Vagina (tissue), 2 donors: ENCODE measurements around the gene MED13L. TPM values are rescaled to one million over a fixed set of nuclear protein-coding genes. Genes with fewer than 3 reads are reported as not detected.

Experiments used
- DNase-seq, 2 donors: peaks; one replicate each; pipeline ENCODE4 v3.0.0-alpha.2; 2017; ENCODE audit errors: extremely low spot score in 2 of 2
- H3K27ac ChIP-seq: fragments of 200-600 bp; sonication (generic); one replicate; pipeline ENCODE4 v1.5.1; 2019
- H3K27me3 ChIP-seq: fragments of 200-600 bp; sonication (generic); one replicate; pipeline ENCODE4 v1.5.1; 2019
- H3K36me3 ChIP-seq, 2 donors: fragments of 200-600 bp; sonication (generic); one replicate each; pipeline ENCODE4 v1.5.1; 2017 to 2019
- H3K4me1 ChIP-seq: fragments of 200-600 bp; sonication (generic); one replicate; pipeline ENCODE4 v1.5.1; 2019
- H3K4me3 ChIP-seq, 2 donors: fragments of 200-600 bp; sonication (generic); 1 replicate in 1 of 2; 2 replicates in 1 of 2; pipeline ENCODE4 v1.5.1; 2016 to 2019
- H3K9me3 ChIP-seq: fragments of 200-600 bp; sonication (generic); one replicate; pipeline ENCODE4 v1.5.1; 2019
- POLR2A ChIP-seq, 2 donors: fragments of 450-650 bp; IDR thresholded peaks; one replicate each; pipeline ENCODE4 v1.6.1; 2017; ENCODE audit warnings: antibody characterized with exemption in 2 of 2, mild to moderate bottlenecking in 2 of 2, moderate library complexity in 2 of 2
- POLR2AphosphoS5 ChIP-seq, 2 donors: sonication (generic); formaldehyde crosslinking; IDR thresholded peaks; one replicate each; pipeline ENCODE4 v1.9.0; 2017; ENCODE audit warnings: antibody characterized with exemption in 2 of 2, mild to moderate bottlenecking in 2 of 2, low read depth in 1 of 2; ENCODE audit not compliant: insufficient read depth in 1 of 2
- intact Hi-C: fragments of 100-400 bp; cut with DNase I; formaldehyde crosslinking; loops from one replicate; pipeline ENCODE4 v1.15.1; 2023
- total RNA-seq: library from RNA; depleted of rRNA; stranded (reverse); fragments of >200 nt; gene quantifications from one replicate; pipeline ENCODE4 v1.2.3, GENCODE V29; 2016
- TF ChIP-seq, protein P1 (sequence below), 3 experiments: fragments of 450-650 bp in 2 of 3; fragments of 200-600 bp in 1 of 3; sonication (generic) in 1 of 3; IDR thresholded peaks; one replicate each; pipeline ENCODE4 v1.5.1; 2017 to 2019; ENCODE audit warnings: antibody characterized with exemption in 3 of 3, mild to moderate bottlenecking in 2 of 3, moderate library complexity in 2 of 3

MED13L gene
- total RNA-seq, 1 donor from 2014 or later = 161 TPM

DNA sequence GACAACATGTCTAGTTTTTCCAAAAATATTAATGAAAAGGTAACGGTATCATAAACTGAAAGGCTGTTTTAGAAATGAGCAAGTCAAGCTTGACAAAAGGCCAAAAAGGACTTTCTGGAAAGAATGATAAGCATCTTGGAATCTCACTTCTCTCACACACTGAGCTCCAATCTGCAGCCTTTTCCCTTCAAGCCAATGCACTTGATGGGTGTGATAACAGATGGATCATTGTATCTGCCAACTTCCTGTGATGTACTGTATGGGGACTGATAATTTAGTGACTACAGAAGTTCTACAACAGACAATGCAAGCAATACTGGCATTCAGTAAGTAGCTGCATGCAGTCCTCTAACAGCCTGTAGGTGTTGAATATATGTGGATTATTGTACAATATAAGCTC, 147.1 kb downstream of the MED13L start:
- H3K4me1 ChIP-seq = peaks cover 73% of the 10 kb centered on the region
- H3K27me3 ChIP-seq = no peaks in the 10 kb centered on the region
- no peak overlapping the region for H3K4me3 ChIP-seq
- TF ChIP-seq, protein P1, sequence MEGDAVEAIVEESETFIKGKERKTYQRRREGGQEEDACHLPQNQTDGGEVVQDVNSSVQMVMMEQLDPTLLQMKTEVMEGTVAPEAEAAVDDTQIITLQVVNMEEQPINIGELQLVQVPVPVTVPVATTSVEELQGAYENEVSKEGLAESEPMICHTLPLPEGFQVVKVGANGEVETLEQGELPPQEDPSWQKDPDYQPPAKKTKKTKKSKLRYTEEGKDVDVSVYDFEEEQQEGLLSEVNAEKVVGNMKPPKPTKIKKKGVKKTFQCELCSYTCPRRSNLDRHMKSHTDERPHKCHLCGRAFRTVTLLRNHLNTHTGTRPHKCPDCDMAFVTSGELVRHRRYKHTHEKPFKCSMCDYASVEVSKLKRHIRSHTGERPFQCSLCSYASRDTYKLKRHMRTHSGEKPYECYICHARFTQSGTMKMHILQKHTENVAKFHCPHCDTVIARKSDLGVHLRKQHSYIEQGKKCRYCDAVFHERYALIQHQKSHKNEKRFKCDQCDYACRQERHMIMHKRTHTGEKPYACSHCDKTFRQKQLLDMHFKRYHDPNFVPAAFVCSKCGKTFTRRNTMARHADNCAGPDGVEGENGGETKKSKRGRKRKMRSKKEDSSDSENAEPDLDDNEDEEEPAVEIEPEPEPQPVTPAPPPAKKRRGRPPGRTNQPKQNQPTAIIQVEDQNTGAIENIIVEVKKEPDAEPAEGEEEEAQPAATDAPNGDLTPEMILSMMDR (IDR thresholded peaks at IDR 0.05) = no peak
- no peak for DNase-seq
- H3K36me3 ChIP-seq = no peaks in the 10 kb centered on the region
- H3K9me3 ChIP-seq = no peaks in the 10 kb centered on the region
- intact Hi-C loops = no loop called here
- H3K27ac ChIP-seq = no peak overlapping the region

DNA sequence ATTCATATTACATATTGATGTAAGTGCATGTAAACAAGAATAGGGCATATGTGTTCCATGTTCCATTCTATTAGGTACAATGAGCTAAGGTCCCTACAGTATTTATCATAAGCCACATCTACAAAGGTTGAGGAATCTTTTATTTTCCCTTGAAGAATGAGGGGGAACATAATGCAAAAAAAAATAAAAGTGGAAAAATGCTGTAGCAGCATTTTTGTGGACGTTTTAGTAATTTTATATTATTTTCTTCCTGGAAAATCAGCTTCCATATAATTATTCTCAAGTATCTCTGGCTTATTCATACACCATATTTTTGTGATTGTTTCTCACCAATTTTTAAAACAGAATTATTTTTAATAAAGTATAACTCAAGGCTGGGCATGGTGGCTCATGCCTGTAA, 148.7 kb downstream of the MED13L start:
- intact Hi-C loops = no loop called here
- Histone ChIP-seq H3K9me3 (no peaks in the 10 kb centered on the region), H3K4me3 (no peak overlapping the region), H3K27me3 (no peaks in the 10 kb centered on the region), H3K27ac (no peak overlapping the region), H3K4me1 (peaks cover 76% of the 10 kb centered on the region), H3K36me3 (no peaks in the 10 kb centered on the region)
- no peak for DNase-seq
- no peak for TF ChIP-seq POLR2A (IDR thresholded peaks at IDR 0.05)
- TF ChIP-seq, protein P1 (IDR thresholded peaks at IDR 0.05) = no peak
- no peak for TF ChIP-seq POLR2AphosphoS5 (IDR thresholded peaks at IDR 0.05; ENCODE audit: insufficient read depth in 1 of 2, low read depth in 1 of 2)

DNA sequence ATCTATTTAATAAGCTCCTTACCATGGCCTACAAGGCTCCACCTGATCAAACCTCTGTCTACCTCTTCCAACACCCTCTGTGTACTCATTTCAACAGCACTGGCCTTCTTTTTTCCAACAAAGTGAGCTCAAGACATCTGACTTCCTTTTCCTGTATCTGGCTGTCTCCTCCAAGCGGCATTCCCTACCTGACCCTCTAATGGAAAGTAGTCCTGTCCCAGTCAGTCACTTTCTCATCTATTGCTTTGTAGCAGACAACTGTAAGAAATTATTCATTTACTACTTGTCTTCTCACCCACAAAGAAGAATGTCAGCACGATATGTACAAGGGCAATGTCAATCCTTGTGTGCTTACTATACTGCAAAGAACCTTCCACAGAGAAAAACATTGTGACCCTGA, 149.6 kb downstream of the MED13L start:
- H3K36me3 ChIP-seq = no peaks in the 10 kb centered on the region
- no peak for DNase-seq
- no peaks in the 10 kb centered on the region for H3K9me3 ChIP-seq
- peaks cover 76% of the 10 kb centered on the region for H3K4me1 ChIP-seq
- no peak for TF ChIP-seq POLR2AphosphoS5 (IDR thresholded peaks at IDR 0.05; ENCODE audit: insufficient read depth in 1 of 2, low read depth in 1 of 2)
- TF ChIP-seq, protein P1 (IDR thresholded peaks at IDR 0.05) = no peak
- TF ChIP-seq POLR2A (IDR thresholded peaks at IDR 0.05) = no peak
- intact Hi-C loops = no loop called here
- H3K4me3 ChIP-seq = no peak overlapping the region
- no peak overlapping the region for H3K27ac ChIP-seq
- no peaks in the 10 kb centered on the region for H3K27me3 ChIP-seq

DNA sequence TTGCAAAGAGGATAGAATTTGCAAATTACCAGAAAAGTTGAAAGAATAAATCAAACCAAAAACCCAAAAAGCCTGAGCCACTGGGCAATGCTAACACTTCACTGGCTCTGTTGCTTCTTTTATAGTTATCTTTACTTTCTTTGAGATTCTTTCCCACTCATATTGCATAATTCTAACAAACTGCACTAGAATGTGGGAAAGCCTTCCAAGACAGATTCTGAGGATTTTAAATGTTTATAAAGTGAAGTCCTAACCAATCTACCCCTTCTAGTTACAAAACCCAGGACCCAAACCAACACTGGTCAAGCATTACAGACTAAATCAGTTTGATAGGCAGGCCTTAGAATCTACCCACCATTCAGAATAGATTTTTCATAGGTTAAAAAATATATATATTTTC, 150.9 kb downstream of the MED13L start:
- intact Hi-C loops = no loop called here
- no peak overlapping the region for H3K27ac ChIP-seq
- no peak overlapping the region for H3K4me3 ChIP-seq
- DNase-seq = no peak
- TF ChIP-seq, protein P1 (IDR thresholded peaks at IDR 0.05) = no peak
- no peak for TF ChIP-seq POLR2AphosphoS5 (IDR thresholded peaks at IDR 0.05; ENCODE audit: insufficient read depth in 1 of 2, low read depth in 1 of 2)
- TF ChIP-seq POLR2A (IDR thresholded peaks at IDR 0.05) = no peak
- no peaks in the 10 kb centered on the region for H3K36me3 ChIP-seq
- H3K27me3 ChIP-seq = no peaks in the 10 kb centered on the region
- H3K9me3 ChIP-seq = no peaks in the 10 kb centered on the region
- H3K4me1 ChIP-seq = peaks cover 82% of the 10 kb centered on the region

DNA sequence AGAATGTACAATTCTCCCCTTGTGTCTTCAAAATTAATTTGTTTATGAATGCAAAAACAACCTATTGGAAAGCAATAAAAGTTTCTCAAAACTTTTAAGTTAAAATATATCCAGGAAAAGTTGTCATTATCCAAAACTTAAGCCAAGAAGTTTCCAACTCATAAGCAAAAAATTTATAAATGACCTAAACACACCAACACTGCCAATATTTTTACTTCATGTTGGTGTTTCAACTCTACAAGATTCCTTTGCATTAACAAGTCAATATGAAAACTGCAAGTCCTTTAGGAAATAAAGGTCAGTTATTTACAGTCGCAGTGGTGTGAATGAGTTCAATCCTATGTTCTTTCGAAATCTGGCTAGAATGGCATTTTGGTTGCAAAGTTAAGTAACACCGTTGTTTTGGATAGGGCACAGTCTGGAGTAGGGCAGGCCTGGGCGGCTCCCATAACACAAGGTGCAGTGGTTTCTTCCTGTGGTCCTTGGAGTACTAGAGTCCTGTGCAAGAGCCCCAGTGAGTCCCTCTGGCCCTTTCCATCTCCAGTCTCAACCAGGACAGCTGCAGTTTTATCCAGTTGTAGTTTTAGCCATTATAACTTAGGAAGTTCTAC, 151.4 kb downstream of the MED13L start:
- intact Hi-C loops = no loop called here
- Histone ChIP-seq H3K9me3 (no peaks in the 10 kb centered on the region), H3K27ac (no peak overlapping the region), H3K27me3 (no peaks in the 10 kb centered on the region), H3K4me3 (no peak overlapping the region), H3K36me3 (no peaks in the 10 kb centered on the region), H3K4me1 (peaks cover 84% of the 10 kb centered on the region)
- no peak for DNase-seq
- TF ChIP-seq, protein P1 (IDR thresholded peaks at IDR 0.05) = no peak
- TF ChIP-seq POLR2AphosphoS5 (IDR thresholded peaks at IDR 0.05; ENCODE audit: insufficient read depth in 1 of 2, low read depth in 1 of 2) = no peak
- no peak for TF ChIP-seq POLR2A (IDR thresholded peaks at IDR 0.05)
